GM21526 (cell line): ENCODE results near the gene FPGS.
"Not testable (repeated sequence)": the region's sequence is repeated elsewhere in the genome, so short reads cannot be mapped to it uniquely, and the experiment has no call there.

Source experiments
- ATAC-seq: cut with Tn5 transposase; IDR thresholded peaks from one replicate; pipeline ENCODE4 v1.9.1; 2021; ENCODE audit warnings: moderate library complexity; ENCODE audit not compliant: unreplicated experiment, low FRiP score

The FPGS gene

GRCh38 chr9:127832248-127832647 is 29.6 kb downstream of the FPGS start:
- no peak for ATAC-seq

GRCh38 chr9:127833555-127833954 is 30.9 kb downstream of the FPGS start:
- ATAC-seq, result no peak

- ATAC-seq, result no peak
Observed at GRCh38 chr9:127835991-127836516, 33.4 kb downstream of the FPGS start.

- not testable (repeated sequence) for ATAC-seq
Observed at GRCh38 chr9:127836561-127836960, 33.9 kb downstream of the FPGS start.

- ATAC-seq, result no peak
Observed at GRCh38 chr9:127837346-127837745, 34.7 kb downstream of the FPGS start.

- no peak for ATAC-seq
Observed at GRCh38 chr9:127838375-127839078, 35.8 kb downstream of the FPGS start.

- ATAC-seq, result no peak
Observed at GRCh38 chr9:127841087-127841835, 38.6 kb downstream of the FPGS start.

- no peak for ATAC-seq
Observed at GRCh38 chr9:127844821-127845359, 42.2 kb downstream of the FPGS start.

GRCh38 chr9:127845619-127846018 is 42.9 kb downstream of the FPGS start:
- not testable (repeated sequence) for ATAC-seq

- no peak for ATAC-seq
Observed at GRCh38 chr9:127846443-127847177, 43.9 kb downstream of the FPGS start.

- ATAC-seq, result no peak
Observed at GRCh38 chr9:127847178-127847510, 44.5 kb downstream of the FPGS start.

- ATAC-seq, result no peak
Observed at GRCh38 chr9:127847833-127848755, 45.4 kb downstream of the FPGS start.

- no peak for ATAC-seq
Observed at GRCh38 chr9:127848756-127849504, 46.2 kb downstream of the FPGS start.

- no peak for ATAC-seq
Observed at GRCh38 chr9:127850286-127850830, 47.7 kb downstream of the FPGS start.

- ATAC-seq, result no peak
Observed at GRCh38 chr9:127852829-127853228, 50.1 kb downstream of the FPGS start.

- ATAC-seq, result no peak
Observed at GRCh38 chr9:127853312-127854183, 50.9 kb downstream of the FPGS start.

- no peak for ATAC-seq
Observed at GRCh38 chr9:127854184-127854806, 51.6 kb downstream of the FPGS start, which contains the start of gene ENG. Gene ENG (minus strand): TSS chr9:127854658. CDS start chr9:127854355, 303 bp downstream.
